ENCODE measurements around the gene GIMAP4.
"Not testable (repeated sequence)": the region's sequence is repeated elsewhere in the genome, so short reads cannot be mapped to it uniquely, and the experiment has no call there.

The GIMAP4 gene

GRCh38 chr7:150567871-150568301, 696 bp downstream of the GIMAP4 start:
- ATAC-seq (peak; percentile 29), DNase-seq (ENCODE audit: low spot score in 2 of 2) (peak in 1 of 2 donors; percentile 62)
- peaks cover 58% of the 10 kb centered on the region for H3K36me3 Mint-ChIP-seq
- peaks cover 7% of the 10 kb centered on the region for H3K9me3 Mint-ChIP-seq
- peak overlapping the region; percentile 85 for H3K4me3 Mint-ChIP-seq
- peak overlapping the region; percentile 97 for H3K27ac Mint-ChIP-seq
- peaks cover 75% of the 10 kb centered on the region for H3K4me1 Mint-ChIP-seq

GRCh38 chr7:150568714-150569113, 1.5 kb downstream of the GIMAP4 start:
- H3K4me3 Mint-ChIP-seq: peak overlapping the region; percentile 85
- H3K4me1 Mint-ChIP-seq: peaks cover 66% of the 10 kb centered on the region
- peaks cover 7% of the 10 kb centered on the region for H3K9me3 Mint-ChIP-seq
- H3K36me3 Mint-ChIP-seq: peaks cover 66% of the 10 kb centered on the region
- peak overlapping the region; percentile 97 for H3K27ac Mint-ChIP-seq
- DNase-seq (ENCODE audit: low spot score in 2 of 2): peak in 1 of 2 donors; percentile 54
- peak; percentile 43 for ATAC-seq

GRCh38 chr7:150569245-150569955, 2.2 kb downstream of the GIMAP4 start:
- peak overlapping the region; percentile 97 for H3K27ac Mint-ChIP-seq
- DNase-seq (ENCODE audit: low spot score in 2 of 2) (no peak), ATAC-seq (no peak)
- peaks cover 71% of the 10 kb centered on the region for H3K36me3 Mint-ChIP-seq
- H3K4me3 Mint-ChIP-seq: peak overlapping the region; percentile 85
- peaks cover 60% of the 10 kb centered on the region for H3K4me1 Mint-ChIP-seq
- peaks cover 7% of the 10 kb centered on the region for H3K9me3 Mint-ChIP-seq

- DNase-seq (ENCODE audit: low spot score in 2 of 2) (no peak), ATAC-seq (no peak)
- peaks cover 49% of the 10 kb centered on the region for H3K4me1 Mint-ChIP-seq
- H3K4me3 Mint-ChIP-seq: peak overlapping the region; percentile 85
- peak overlapping the region; percentile 97 for H3K27ac Mint-ChIP-seq
- H3K36me3 Mint-ChIP-seq: peaks cover 81% of the 10 kb centered on the region
- H3K9me3 Mint-ChIP-seq: peaks cover 7% of the 10 kb centered on the region
Measured at GRCh38 chr7:150570556-150571465, 3.6 kb downstream of the GIMAP4 start.

- DNase-seq (ENCODE audit: low spot score in 2 of 2) (no peak), ATAC-seq (no peak)
- no peak overlapping the region for H3K27ac Mint-ChIP-seq
- peaks cover 13% of the 10 kb centered on the region for H3K9me3 Mint-ChIP-seq
- peaks cover 85% of the 10 kb centered on the region for H3K36me3 Mint-ChIP-seq
- peaks cover 40% of the 10 kb centered on the region for H3K4me1 Mint-ChIP-seq
- H3K4me3 Mint-ChIP-seq: no peak overlapping the region
Measured at GRCh38 chr7:150572496-150572895, 5.3 kb downstream of the GIMAP4 start.

GRCh38 chr7:150579979-150580637, 12.9 kb downstream of the GIMAP4 start:
- Mint-ChIP-seq H3K9me3 (peaks cover 19% of the 10 kb centered on the region), H3K4me1 (peaks cover 48% of the 10 kb centered on the region), H3K4me3 (peak overlapping the region; percentile 51), H3K27ac (peak overlapping the region; percentile 93), H3K36me3 (peaks cover 23% of the 10 kb centered on the region)
- not testable (repeated sequence) for DNase-seq (ENCODE audit: low spot score in 2 of 2); ATAC-seq

- ATAC-seq (peak; percentile 98), DNase-seq (ENCODE audit: low spot score in 2 of 2) (no peak)
- peak overlapping the region; percentile 51 for H3K4me3 Mint-ChIP-seq
- H3K36me3 Mint-ChIP-seq: peaks cover 16% of the 10 kb centered on the region
- peak overlapping the region; percentile 93 for H3K27ac Mint-ChIP-seq
- peaks cover 55% of the 10 kb centered on the region for H3K4me1 Mint-ChIP-seq
- peaks cover 19% of the 10 kb centered on the region for H3K9me3 Mint-ChIP-seq
Measured at GRCh38 chr7:150580638-150581394, 13.6 kb downstream of the GIMAP4 start.

GRCh38 chr7:150585199-150585598, 18.0 kb downstream of the GIMAP4 start:
- Mint-ChIP-seq H3K36me3 (no peaks in the 10 kb centered on the region), H3K4me3 (peak overlapping the region; percentile 45), H3K27ac (peak overlapping the region; percentile 89)

GRCh38 chr7:150586068-150586784, 19.0 kb downstream of the GIMAP4 start:
- peak in 1 of 2 donors; percentile 55 for DNase-seq (ENCODE audit: low spot score in 2 of 2)
- peak overlapping the region; percentile 89 for H3K27ac Mint-ChIP-seq
- no peaks in the 10 kb centered on the region for H3K36me3 Mint-ChIP-seq
- peak overlapping the region; percentile 45 for H3K4me3 Mint-ChIP-seq
- H3K9me3 Mint-ChIP-seq: peaks cover 9% of the 10 kb centered on the region
- peaks cover 39% of the 10 kb centered on the region for H3K4me1 Mint-ChIP-seq
- peak; percentile 96 for ATAC-seq

More at GRCh38 chr7:150585199-150585598, 18.0 kb downstream of the GIMAP4 start:
- DNase-seq (ENCODE audit: low spot score in 2 of 2) (no peak), ATAC-seq (no peak)
- Mint-ChIP-seq H3K9me3 (peaks cover 8% of the 10 kb centered on the region), H3K4me1 (peaks cover 45% of the 10 kb centered on the region)

GRCh38 chr7:150586785-150587152, 19.6 kb downstream of the GIMAP4 start:
- peak; percentile 33 for ATAC-seq

GRCh38 chr7:150587551-150587950, 20.4 kb downstream of the GIMAP4 start:
- Mint-ChIP-seq H3K4me1 (peaks cover 36% of the 10 kb centered on the region), H3K4me3 (no peak overlapping the region), H3K9me3 (peaks cover 19% of the 10 kb centered on the region), H3K36me3 (no peaks in the 10 kb centered on the region), H3K27ac (no peak overlapping the region)
- DNase-seq (ENCODE audit: low spot score in 2 of 2) (no peak), ATAC-seq (no peak)

More at GRCh38 chr7:150586785-150587152, 19.6 kb downstream of the GIMAP4 start:
- Mint-ChIP-seq H3K36me3 (no peaks in the 10 kb centered on the region), H3K4me3 (peak overlapping the region; percentile 45), H3K4me1 (peaks cover 36% of the 10 kb centered on the region), H3K9me3 (peaks cover 15% of the 10 kb centered on the region), H3K27ac (peak overlapping the region; percentile 89)
- no peak for DNase-seq (ENCODE audit: low spot score in 2 of 2)

- H3K4me3 Mint-ChIP-seq: no peak overlapping the region
- DNase-seq (ENCODE audit: low spot score in 2 of 2): no peak
- ATAC-seq: no peak
- peaks cover 38% of the 10 kb centered on the region for H3K4me1 Mint-ChIP-seq
- H3K27ac Mint-ChIP-seq: no peak overlapping the region
- peaks cover 23% of the 10 kb centered on the region for H3K9me3 Mint-ChIP-seq
- no peaks in the 10 kb centered on the region for H3K36me3 Mint-ChIP-seq
Measured at GRCh38 chr7:150594805-150595204, 27.6 kb downstream of the GIMAP4 start.

GRCh38 chr7:150595361-150595760, 28.2 kb downstream of the GIMAP4 start:
- no peak for DNase-seq (ENCODE audit: low spot score in 2 of 2)
- ATAC-seq: no peak
- Mint-ChIP-seq H3K9me3 (peaks cover 26% of the 10 kb centered on the region), H3K36me3 (no peaks in the 10 kb centered on the region), H3K27ac (no peak overlapping the region), H3K4me3 (no peak overlapping the region), H3K4me1 (peaks cover 38% of the 10 kb centered on the region)

- not testable (repeated sequence) for H3K9me3 Mint-ChIP-seq; H3K27ac Mint-ChIP-seq; ATAC-seq; H3K4me3 Mint-ChIP-seq; H3K36me3 Mint-ChIP-seq; DNase-seq (ENCODE audit: low spot score in 2 of 2)
- peaks cover 30% of the 10 kb centered on the region for H3K4me1 Mint-ChIP-seq
Measured at GRCh38 chr7:150603600-150603999, 36.4 kb downstream of the GIMAP4 start.

Data from stimulated activated effector memory CD8-positive, alpha-beta T cell treated with anti-CD3 and anti-CD28 coated beads, Interleukin-12 subunit alpha, Interleukin-12 subunit beta, amount 100 ng/mL, for 72 hours (primary cell).